A549 (cell line): ENCODE data around the gene FAM50B.

Experiments
- CHD4 ChIP-seq: fragments of 200-600 bp; sonication (generic); IDR thresholded peaks from 2 replicates; pipeline ENCODE4 v1.6.1; 2016; ENCODE audit warnings: antibody characterized with exemption, mild to moderate bottlenecking, borderline replicate concordance
- CTCF ChIP-seq: fragments of >200 bp; sonication (Bioruptor Twin); formaldehyde crosslinking; IDR thresholded peaks from 3 replicates; pipeline ENCODE4 v1.5.1; 2016
- EHMT2 ChIP-seq: fragments of 200-600 bp; sonication (generic); IDR thresholded peaks from 2 replicates; pipeline ENCODE4 v1.6.1; 2016; ENCODE audit warnings: antibody characterized with exemption, low read depth, mild to moderate bottlenecking, moderate library complexity
- EP300 ChIP-seq, 2 experiments: fragments of >200 bp; sonication (Bioruptor Twin); formaldehyde crosslinking; IDR thresholded peaks; 2 replicates in 1 of 2; 3 replicates in 1 of 2; pipeline ENCODE4 v1.6.1; 2016 to 2017
- JUN ChIP-seq, 2 experiments: fragments of >200 bp; sonication (Bioruptor Twin); formaldehyde crosslinking; IDR thresholded peaks; 2 replicates in 1 of 2; 3 replicates in 1 of 2; pipeline ENCODE4 v1.6.1; 2016 to 2017
- KDM1A ChIP-seq: fragments of 200-600 bp; sonication (generic); IDR thresholded peaks from 2 replicates; pipeline ENCODE4 v1.6.1; 2016; ENCODE audit warnings: low read depth, mild to moderate bottlenecking
- NR3C1 ChIP-seq: fragments of >200 bp; sonication (Bioruptor Twin); formaldehyde crosslinking; IDR thresholded peaks from 3 replicates; pipeline ENCODE4 v1.6.1; 2017
- POLR2A ChIP-seq: IDR thresholded peaks from 2 replicates; pipeline ENCODE4 v1.6.1; 2012; ENCODE audit warnings: mild to moderate bottlenecking, low read length
- RAD21 ChIP-seq, 2 experiments: fragments of >200 bp in 1 of 2; sonication (Bioruptor Twin) in 1 of 2; formaldehyde crosslinking in 1 of 2; IDR thresholded peaks in 1 of 2; conservative IDR thresholded peaks in 1 of 2; 2 replicates in 1 of 2; 3 replicates in 1 of 2; pipeline ENCODE4 v1.6.1; 2012 to 2018; ENCODE audit warnings: inconsistent platforms in 1 of 2
- RFX5 ChIP-seq: fragments of 450-650 bp; IDR thresholded peaks from 2 replicates; pipeline ENCODE4 v1.7.1; 2014; ENCODE audit warnings: antibody characterized with exemption, mild to moderate bottlenecking, moderate library complexity
- TP53 ChIP-seq: fragments of 250-450 bp; sonication (Bioruptor Pico); IDR thresholded peaks from 2 replicates; pipeline ENCODE4 v1.5.0; 2021; ENCODE audit warnings: mild to moderate bottlenecking, moderate library complexity
- ZFP36 ChIP-seq: fragments of 450-650 bp; IDR thresholded peaks from 2 replicates; pipeline ENCODE4 v1.6.1; 2014; ENCODE audit warnings: borderline replicate concordance; ENCODE audit not compliant: partially characterized antibody

- TF ChIP-seq EP300 (IDR thresholded peaks at IDR 0.05), result no peak
- no peak for TF ChIP-seq POLR2A
- TF ChIP-seq CTCF, result no peak
- TF ChIP-seq RAD21 (conservative IDR thresholded peaks at IDR 0.05 in 1 of 2, IDR thresholded peaks at IDR 0.05 in 1 of 2), result no peak
- TF ChIP-seq RFX5, result no peak
- TF ChIP-seq EHMT2, result no peak
- TF ChIP-seq KDM1A, result no peak
- TF ChIP-seq ZFP36, result no peak
- no peak for TF ChIP-seq CHD4
- no peak for TF ChIP-seq JUN (IDR thresholded peaks at IDR 0.05)
- TF ChIP-seq TP53 (CRISPR knock-in tag), result no peak
- TF ChIP-seq NR3C1, result no peak
These were observed 33.7 kb downstream of the FAM50B start for GRCh38 chr6:3882866-3883265.
